GM18907 (cell line): ENCODE results near the gene B3GNT2.
"Not testable (repeated sequence)": the region's sequence is repeated elsewhere in the genome, so short reads cannot be mapped to it uniquely, and the experiment has no call there.

ENCODE experiments used
- ATAC-seq: cut with Tn5 transposase; IDR thresholded peaks from one replicate; pipeline ENCODE4 v1.9.1; 2021; ENCODE audit warnings: mild to moderate bottlenecking, moderate library complexity; ENCODE audit not compliant: unreplicated experiment

Gene B3GNT2

GRCh38 chr2:62195421-62196277 lies at the start of gene B3GNT2:
Gene B3GNT2, plus strand, starts transcription at chr2:62196115. Its CDS starts 26,106 bp downstream, at chr2:62222221.
- ATAC-seq = peak; percentile 52

DNA sequence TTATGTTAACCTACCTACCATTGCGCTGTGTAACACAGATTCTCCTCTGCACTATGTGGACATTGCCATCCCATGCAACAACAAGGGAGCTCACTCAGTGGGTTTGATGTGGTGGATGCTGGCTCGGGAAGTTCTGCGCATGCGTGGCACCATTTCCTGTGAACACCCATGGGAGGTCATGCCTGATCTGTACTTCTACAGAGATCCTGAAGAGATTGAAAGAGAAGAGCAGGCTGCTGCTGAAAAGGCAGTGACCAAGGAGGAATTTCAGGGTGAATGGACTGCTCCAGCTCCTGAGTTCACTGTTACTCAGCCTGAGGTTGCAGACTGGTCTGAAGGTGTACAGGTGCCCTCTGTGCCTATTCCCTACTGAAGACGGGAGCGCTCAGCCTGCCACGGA lies 49.1 kb upstream of the B3GNT2 start:
- not testable (repeated sequence) for ATAC-seq

GRCh38 chr2:62147610-62148301 lies 48.2 kb upstream of the B3GNT2 start:
- no peak for ATAC-seq

DNA sequence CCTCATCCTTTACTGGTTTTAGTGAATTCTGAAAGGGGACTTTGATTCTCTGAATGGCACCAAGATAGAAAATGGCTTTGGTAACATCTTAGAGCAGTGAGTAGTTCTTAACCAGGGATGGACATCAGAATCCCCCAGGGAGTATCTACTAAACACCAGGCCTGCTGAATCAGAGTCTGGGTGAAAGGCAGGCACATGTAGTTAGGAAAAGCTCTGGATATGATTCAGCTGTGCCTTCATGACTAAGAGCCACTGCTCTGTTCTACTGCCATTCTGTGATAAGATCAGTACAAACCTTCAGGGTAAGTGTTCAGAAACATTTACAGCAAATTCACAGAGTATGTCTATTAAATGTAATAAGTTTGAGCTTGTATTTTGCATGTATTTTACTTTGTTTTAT lies 46.2 kb upstream of the B3GNT2 start:
- ATAC-seq = peak; percentile 34

DNA sequence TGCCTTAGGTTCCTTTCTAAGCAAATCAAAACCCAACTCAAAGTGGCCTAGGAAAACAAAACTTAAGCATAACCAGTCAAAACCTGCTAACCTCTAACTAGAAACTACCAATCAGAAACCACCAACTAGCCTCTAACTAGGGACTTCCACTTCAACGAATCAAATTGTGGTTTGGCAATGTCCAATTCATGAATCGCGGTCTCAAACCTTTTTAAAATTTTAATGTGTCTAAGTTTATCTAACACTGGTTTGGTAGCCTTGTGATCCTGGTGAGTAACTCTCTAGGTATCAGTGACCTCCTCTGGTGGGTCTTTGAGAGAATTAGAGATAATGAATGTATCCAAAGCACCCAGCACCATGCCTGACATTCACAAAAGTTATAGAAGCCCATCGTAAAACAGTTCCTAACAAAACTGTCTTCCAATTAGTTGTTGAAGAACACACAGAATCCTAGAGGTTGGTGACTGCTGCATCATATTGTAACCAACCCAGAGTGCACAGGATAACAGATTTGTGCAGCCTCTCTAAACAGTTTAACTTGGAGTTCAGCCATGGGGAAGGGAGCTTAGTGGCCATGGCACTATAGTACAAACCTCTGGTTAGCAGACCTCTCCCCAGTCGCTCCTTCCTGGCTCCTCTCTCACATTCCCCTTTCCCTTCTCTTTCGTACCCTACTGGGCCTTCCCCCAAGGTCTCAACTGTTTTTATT lies 45.2 kb upstream of the B3GNT2 start:
- no peak for ATAC-seq

- no peak for ATAC-seq
These were observed 44.6 kb upstream of the B3GNT2 start for GRCh38 chr2:62151306-62151638.

- no peak for ATAC-seq
These were observed 43.9 kb upstream of the B3GNT2 start for GRCh38 chr2:62152000-62152399.

- ATAC-seq = no peak
These were observed 38.9 kb upstream of the B3GNT2 start for GRCh38 chr2:62156861-62157496.

DNA sequence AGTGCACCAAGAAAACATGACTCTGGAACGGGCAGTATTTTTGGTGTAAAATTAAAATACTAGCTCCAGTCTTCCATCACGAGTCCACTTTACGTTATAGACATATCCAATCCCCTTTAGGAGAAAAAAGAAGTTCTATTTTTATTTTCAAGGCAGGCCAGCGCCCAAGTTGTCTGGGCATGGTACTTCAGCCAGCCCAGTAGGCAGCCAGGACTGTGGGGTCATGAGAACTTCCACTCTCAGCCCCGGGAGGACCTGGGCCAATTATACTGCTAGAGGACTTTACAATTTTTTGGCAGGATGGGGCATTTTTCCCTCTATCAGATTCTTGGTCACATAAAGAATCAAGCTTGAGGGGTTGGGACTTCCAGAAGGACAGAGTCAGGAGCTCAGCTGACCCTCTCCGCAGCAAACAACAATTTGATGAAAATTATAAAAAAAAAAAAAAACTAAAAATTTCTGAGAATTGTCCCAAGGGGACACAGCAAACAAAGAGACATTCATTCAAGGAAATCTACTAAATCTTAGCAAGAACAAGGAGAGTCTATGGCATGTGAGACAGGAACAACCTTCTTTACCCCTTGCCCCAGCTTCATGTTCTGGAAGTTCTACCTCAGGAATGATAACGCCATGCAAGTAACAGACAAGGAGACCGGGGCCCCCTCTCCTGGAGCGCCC lies 37.3 kb upstream of the B3GNT2 start:
- ATAC-seq = no peak

GRCh38 chr2:62160691-62161090 lies 35.2 kb upstream of the B3GNT2 start:
- not testable (repeated sequence) for ATAC-seq

- ATAC-seq = no peak
These were observed 32.6 kb upstream of the B3GNT2 start for GRCh38 chr2:62163106-62163831.

GRCh38 chr2:62163834-62164233 lies 32.1 kb upstream of the B3GNT2 start:
- ATAC-seq = no peak

DNA sequence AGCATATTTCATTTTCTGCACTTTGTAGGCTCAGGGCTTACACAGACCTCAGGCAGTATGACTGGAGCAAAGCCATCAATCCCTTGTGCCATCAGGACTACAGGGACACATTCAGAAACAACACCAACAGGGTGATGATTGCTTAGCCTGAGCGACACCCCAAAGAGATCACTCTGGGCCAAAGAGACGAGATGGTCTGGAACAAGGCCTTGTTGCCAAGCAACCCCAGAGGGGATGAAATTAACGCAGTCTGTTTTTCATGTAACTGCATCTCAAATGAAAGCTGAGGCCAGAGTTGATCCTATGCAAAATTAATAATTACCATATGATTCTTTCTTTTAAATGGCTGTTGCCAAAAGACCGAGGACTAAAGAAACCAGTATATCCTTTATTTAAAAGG lies 20.2 kb upstream of the B3GNT2 start:
- ATAC-seq = no peak

- ATAC-seq = no peak
These were observed 19.1 kb upstream of the B3GNT2 start for GRCh38 chr2:62176801-62177200.

- no peak for ATAC-seq
These were observed 18.4 kb upstream of the B3GNT2 start for GRCh38 chr2:62177392-62178049.

- no peak for ATAC-seq
These were observed 17.1 kb upstream of the B3GNT2 start for GRCh38 chr2:62178741-62179271.

GRCh38 chr2:62180975-62181374 lies 14.9 kb upstream of the B3GNT2 start:
- no peak for ATAC-seq

GRCh38 chr2:62181843-62182242 lies 14.1 kb upstream of the B3GNT2 start:
- ATAC-seq = no peak

- no peak for ATAC-seq
These were observed 11.2 kb upstream of the B3GNT2 start for GRCh38 chr2:62184512-62185230.
